Naive thymus-derived CD4-positive, alpha-beta T cell (primary cell): ENCODE results near the gene MYH15. TPM values are rescaled to one million over a fixed set of nuclear protein-coding genes. Genes with fewer than 3 reads are reported as not detected.

Source experiments
- ATAC-seq: fragments of 150-1000 bp; cut with Tn5 transposase; 2 replicates; pipeline ENCODE4 v1.10.0; 2021; ENCODE audit warnings: mild to moderate bottlenecking, moderate library complexity
- CTCF ChIA-PET: fragments of 350-600 bp; sonication (Branson Sonifier 250); formaldehyde crosslinking; loops from one replicate; lab custom pipeline; 2021; ENCODE audit warnings: antibody characterized with exemption; lab: Charles Lee
- POLR2A ChIA-PET: fragments of 350-600 bp; sonication (Branson Sonifier 250); formaldehyde crosslinking; loops from one replicate; lab custom pipeline; 2021; ENCODE audit warnings: antibody characterized with exemption, inconsistent platforms; lab: Charles Lee
- DNase-seq, 9 donors: peaks; one replicate each; pipeline versions ENCODE4 v3.0.0 to v3.0.0-alpha.2; 2020 to 2022; ENCODE audit warnings: mixed read lengths in 1 of 9
- H3K27ac ChIP-seq: one replicate; pipeline ENCODE4 v1.7.0; 2013; ENCODE audit warnings: mild to moderate bottlenecking, low read depth, low read length, moderate library complexity
- H3K27me3 ChIP-seq, 2 donors: one replicate each; pipeline ENCODE4 v1.7.0; 2013; ENCODE audit warnings: low read length in 2 of 2, mild to moderate bottlenecking in 2 of 2, moderate library complexity in 2 of 2; ENCODE audit not compliant: control insufficient read depth in 2 of 2, insufficient read depth in 2 of 2
- H3K36me3 ChIP-seq, 3 experiments: 1 replicate in 2 of 3; 2 replicates in 1 of 3; pipeline ENCODE4 v1.7.0; 2013; ENCODE audit warnings: low read length in 3 of 3, mild to moderate bottlenecking in 3 of 3, moderate library complexity in 1 of 3; ENCODE audit not compliant: insufficient read depth in 3 of 3, control insufficient read depth in 2 of 3
- H3K4me1 ChIP-seq, 2 donors: one replicate each; pipeline ENCODE4 v1.7.0; 2013; ENCODE audit warnings: low read length in 2 of 2, mild to moderate bottlenecking in 2 of 2, moderate library complexity in 1 of 2; ENCODE audit not compliant: control insufficient read depth in 2 of 2, insufficient read depth in 2 of 2
- H3K4me3 ChIP-seq: 2 replicates; pipeline ENCODE4 v1.7.0; 2013; ENCODE audit warnings: mild to moderate bottlenecking, low read length
- H3K9me3 ChIP-seq, 3 experiments: 1 replicate in 2 of 3; 2 replicates in 1 of 3; pipeline ENCODE4 v1.7.0; 2013; ENCODE audit warnings: low read length in 3 of 3; ENCODE audit not compliant: control insufficient read depth in 2 of 3
- H3K27ac Mint-ChIP-seq, 9 donors: one replicate each; pipeline ENCODE4 v1.8.0; 2020 to 2022; ENCODE audit warnings: mixed read lengths in 9 of 9, mild to moderate bottlenecking in 8 of 9, moderate library complexity in 5 of 9, inconsistent platforms in 2 of 9
- H3K27me3 Mint-ChIP-seq, 5 donors: one replicate each; pipeline ENCODE4 v1.8.0; 2021 to 2022; ENCODE audit warnings: mixed read lengths in 5 of 5, mild to moderate bottlenecking in 1 of 5
- H3K36me3 Mint-ChIP-seq, 5 donors: one replicate each; pipeline ENCODE4 v1.8.0; 2020 to 2022; ENCODE audit warnings: mixed read lengths in 5 of 5, mild to moderate bottlenecking in 3 of 5, inconsistent platforms in 1 of 5
- H3K4me1 Mint-ChIP-seq, 7 donors: one replicate each; pipeline ENCODE4 v1.8.0; 2020 to 2022; ENCODE audit warnings: mixed read lengths in 7 of 7, mild to moderate bottlenecking in 3 of 7, inconsistent platforms in 1 of 7
- H3K4me3 Mint-ChIP-seq, 10 donors: one replicate each; pipeline ENCODE4 v1.8.0; 2020 to 2022; ENCODE audit warnings: mild to moderate bottlenecking in 10 of 10, mixed read lengths in 10 of 10, moderate library complexity in 6 of 10, inconsistent platforms in 2 of 10
- H3K9me3 Mint-ChIP-seq, 11 donors: one replicate each; pipeline ENCODE4 v1.8.0; 2020 to 2022; ENCODE audit warnings: mixed read lengths in 11 of 11, mild to moderate bottlenecking in 4 of 11, inconsistent platforms in 1 of 11, moderate library complexity in 1 of 11
- intact Hi-C, 2 donors: fragments of 100-400 bp; cut with micrococcal nuclease; formaldehyde crosslinking; loops; one replicate each; pipeline ENCODE4 v1.15.1; 2023
- polyA plus RNA-seq, 2 donors: library from polyadenylated mRNA; unstranded; fragments of 300-500 nt; fragmentation: Illumina TruSeq; gene quantifications; one replicate each; pipeline ENCODE4 v1.2.3, GENCODE V29; 2021
- total RNA-seq, 6 experiments: library from RNA in 5 of 6; stranded (reverse) in 5 of 6; gene quantifications; 1 replicate in 5 of 6; 2 replicates in 1 of 6; pipeline ENCODE4 v1.2.3 and lab custom pipeline; 2021 to 2026

MYH15 gene
- total and polyA plus RNA-seq, 7 experiments from 2014 or later = 0.05 to 0.29 (median 0.10) TPM; not detected in 3

DNA sequence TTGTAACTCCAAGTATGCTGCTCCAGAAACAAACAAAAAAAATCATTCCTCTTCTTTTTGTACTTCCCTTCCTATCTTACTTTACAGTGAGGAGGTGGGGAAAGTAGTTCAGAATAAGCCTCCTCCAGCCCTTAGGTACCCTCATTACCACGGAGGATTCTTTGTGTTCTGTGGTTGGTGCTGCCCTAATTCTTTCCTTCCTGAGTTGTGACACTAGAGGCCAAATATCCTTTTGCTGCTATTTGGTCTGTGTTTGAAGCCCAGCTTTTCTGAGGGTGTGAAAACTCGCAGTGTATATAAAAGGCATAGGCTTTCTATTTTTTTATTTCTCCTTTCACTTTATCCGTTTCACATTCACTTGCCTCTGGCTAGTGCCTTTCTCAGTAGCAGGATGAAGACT is 115.8 kb downstream of the MYH15 start:
- Histone ChIP-seq H3K9me3 (no peaks in the 10 kb centered on the region), H3K36me3 (no peaks in the 10 kb centered on the region), H3K27me3 (no peaks in the 10 kb centered on the region), H3K4me3 (no peak overlapping the region), H3K4me1 (peaks cover 0 to 2% of the 10 kb centered on the region in 2 donors), H3K27ac (no peak overlapping the region)
- Mint-ChIP-seq H3K36me3 (peaks cover 0 to 9% (median 0%) of the 10 kb centered on the region in 5 donors), H3K4me3 (no peak overlapping the region), H3K27ac (no peak overlapping the region), H3K27me3 (peaks cover 0 to 18% (median 0%) of the 10 kb centered on the region in 5 donors), H3K4me1 (peaks cover 0 to 2% (median 0%) of the 10 kb centered on the region in 7 donors), H3K9me3 (peaks cover 0 to 4% (median 0%) of the 10 kb centered on the region in 11 donors)
- ChIA-PET CTCF (no interaction called here), POLR2A (no interaction called here)
- DNase-seq = no peak
- intact Hi-C loops = no loop called here
- ATAC-seq = no peak

- Mint-ChIP-seq H3K9me3 (peaks cover 0 to 4% (median 0%) of the 10 kb centered on the region in 11 donors), H3K36me3 (peaks cover 0 to 8% (median 0%) of the 10 kb centered on the region in 5 donors), H3K27ac (no peak overlapping the region), H3K4me3 (no peak overlapping the region), H3K27me3 (peaks cover 0 to 18% (median 0%) of the 10 kb centered on the region in 5 donors), H3K4me1 (peaks cover 0 to 2% (median 0%) of the 10 kb centered on the region in 7 donors)
- Histone ChIP-seq H3K4me3 (no peak overlapping the region), H3K27me3 (no peaks in the 10 kb centered on the region), H3K36me3 (no peaks in the 10 kb centered on the region), H3K27ac (no peak overlapping the region), H3K9me3 (no peaks in the 10 kb centered on the region), H3K4me1 (peaks cover 0 to 2% of the 10 kb centered on the region in 2 donors)
- DNase-seq = no peak
- POLR2A ChIA-PET = interaction anchor here (0.6 kb wide), 1 partner anchor 796 kb away, joined by 3 read pairs; no protein-coding TSS in a partner anchor
- intact Hi-C loops = no loop called here
- no peak for ATAC-seq
- CTCF ChIA-PET = no interaction called here
Observed at GRCh38 chr3:108394016-108394415, 116.4 kb downstream of the MYH15 start.

GRCh38 chr3:108393128-108393900 is 117.1 kb downstream of the MYH15 start:
- Mint-ChIP-seq H3K9me3 (peaks cover 0 to 4% (median 0%) of the 10 kb centered on the region in 11 donors), H3K4me3 (no peak overlapping the region), H3K36me3 (peaks cover 0 to 8% (median 0%) of the 10 kb centered on the region in 5 donors), H3K27ac (no peak overlapping the region), H3K27me3 (peaks cover 0 to 18% (median 0%) of the 10 kb centered on the region in 5 donors), H3K4me1 (peaks cover 0 to 8% (median 0%) of the 10 kb centered on the region in 7 donors)
- no peak for DNase-seq
- no peak overlapping the region for H3K4me3 ChIP-seq
- no peak overlapping the region for H3K27ac ChIP-seq
- H3K4me1 ChIP-seq = peaks cover 0 to 2% of the 10 kb centered on the region in 2 donors
- H3K9me3 ChIP-seq = no peaks in the 10 kb centered on the region
- no peak for ATAC-seq
- H3K36me3 ChIP-seq = no peaks in the 10 kb centered on the region
- ChIA-PET CTCF (no interaction called here), POLR2A (interaction anchor here (0.6 kb wide), 1 partner anchor 795 kb away, joined by 3 read pairs; no protein-coding TSS in a partner anchor)
- no peaks in the 10 kb centered on the region for H3K27me3 ChIP-seq
- intact Hi-C loops = no loop called here

DNA sequence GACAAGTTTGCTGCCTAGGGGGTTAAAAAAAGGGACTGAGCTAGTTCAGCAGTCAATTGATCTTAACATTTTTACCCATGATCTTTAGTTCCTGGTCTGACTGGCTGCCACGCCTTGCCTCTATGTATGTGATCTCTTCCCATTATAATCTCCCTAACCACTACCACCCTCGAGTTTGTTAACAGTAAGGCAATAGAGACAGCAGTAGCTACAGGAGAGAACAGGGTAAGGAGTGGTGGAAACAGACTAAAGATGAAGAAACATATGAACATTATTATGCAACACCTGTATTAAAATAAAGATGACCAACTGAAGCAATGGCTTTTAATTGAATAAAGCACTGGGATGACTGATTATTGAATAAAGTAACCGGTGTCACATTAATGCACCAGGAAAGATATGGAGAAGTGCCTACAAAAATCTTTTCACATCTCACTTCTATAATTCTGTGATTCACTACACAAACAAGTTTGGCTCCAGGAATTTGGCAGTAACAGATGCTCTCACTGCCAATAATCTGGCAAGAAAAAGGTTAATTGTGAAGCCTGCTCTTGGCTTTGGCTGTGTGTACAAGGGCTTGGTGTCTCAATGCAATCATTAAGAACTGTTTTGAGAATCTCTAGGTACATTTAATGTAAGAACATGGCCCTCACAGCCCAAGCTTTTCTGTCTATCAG is 118.3 kb downstream of the MYH15 start:
- Histone ChIP-seq H3K27ac (no peak overlapping the region), H3K27me3 (no peaks in the 10 kb centered on the region), H3K36me3 (no peaks in the 10 kb centered on the region), H3K9me3 (no peaks in the 10 kb centered on the region), H3K4me1 (peaks cover 0 to 2% of the 10 kb centered on the region in 2 donors), H3K4me3 (no peak overlapping the region)
- Mint-ChIP-seq H3K4me1 (peaks cover 0 to 18% (median 0%) of the 10 kb centered on the region in 7 donors), H3K27ac (no peak overlapping the region), H3K4me3 (no peak overlapping the region), H3K9me3 (peaks cover 0 to 4% (median 0%) of the 10 kb centered on the region in 11 donors), H3K36me3 (peaks cover 0 to 8% (median 0%) of the 10 kb centered on the region in 5 donors), H3K27me3 (peaks cover 0 to 13% (median 0%) of the 10 kb centered on the region in 5 donors)
- POLR2A ChIA-PET = no interaction called here
- CTCF ChIA-PET = interaction anchor here (1.0 to 1.9 kb wide), 2 partner anchors 13 to 15 kb away, joined by 3 to 5 read pairs; no protein-coding TSS in a partner anchor
- ATAC-seq (no peak), DNase-seq (no peak)
- intact Hi-C loops = no loop called here

- H3K27ac ChIP-seq = no peak overlapping the region
- Mint-ChIP-seq H3K9me3 (peaks cover 0 to 5% (median 0%) of the 10 kb centered on the region in 11 donors), H3K27me3 (peaks cover 0 to 13% (median 0%) of the 10 kb centered on the region in 5 donors), H3K4me1 (peaks cover 0 to 18% (median 0%) of the 10 kb centered on the region in 7 donors), H3K4me3 (no peak overlapping the region), H3K36me3 (peaks cover 0 to 9% (median 0%) of the 10 kb centered on the region in 5 donors), H3K27ac (no peak overlapping the region)
- H3K36me3 ChIP-seq = no peaks in the 10 kb centered on the region
- no peak overlapping the region for H3K4me3 ChIP-seq
- intact Hi-C loops = no loop called here
- ChIA-PET CTCF (interaction anchor here (0.7 kb wide), 1 partner anchor 117 kb away, joined by 3 read pairs; no protein-coding TSS in a partner anchor), POLR2A (interaction anchor here (0.7 kb wide), 1 partner anchor 157 kb away, joined by 3 read pairs; no protein-coding TSS in a partner anchor)
- no peaks in the 10 kb centered on the region for H3K9me3 ChIP-seq
- H3K4me1 ChIP-seq = peaks cover 0 to 2% of the 10 kb centered on the region in 2 donors
- ATAC-seq (no peak), DNase-seq (no peak)
- H3K27me3 ChIP-seq = no peaks in the 10 kb centered on the region
Observed at GRCh38 chr3:108389372-108389771, 121.0 kb downstream of the MYH15 start.
